HAP-1 (cell line): ENCODE data around the gene KCTD21.

Experiments
- DNase-seq, 2 experiments: peaks; one replicate each; pipeline ENCODE4 v3.0.0-alpha.2; 2016 to 2020; ENCODE audit warnings: low spot score in 2 of 2
- H3K27me3 ChIP-seq: fragments of 250-450 bp; sonication (Bioruptor Pico); 2 replicates; pipeline ENCODE4 v1.5.1; 2020; ENCODE audit warnings: low read depth, mild to moderate bottlenecking, moderate library complexity
- H3K36me3 ChIP-seq: fragments of 250-450 bp; sonication (Bioruptor Pico); replicated peaks from 2 replicates; pipeline ENCODE4 v1.5.1; 2020; ENCODE audit warnings: mild to moderate bottlenecking
- H3K4me1 ChIP-seq: fragments of 250-450 bp; sonication (Bioruptor Pico); 2 replicates; pipeline ENCODE4 v1.5.1; 2020; ENCODE audit warnings: mild to moderate bottlenecking
- H3K4me3 ChIP-seq: fragments of 250-450 bp; sonication (Bioruptor Pico); 2 replicates; pipeline ENCODE4 v1.5.1; 2020; ENCODE audit warnings: mild to moderate bottlenecking, moderate library complexity
- H3K9me3 ChIP-seq: fragments of 250-450 bp; sonication (Bioruptor Pico); 2 replicates; pipeline ENCODE4 v1.5.1; 2020; ENCODE audit warnings: mild to moderate bottlenecking, moderate library complexity
- in situ Hi-C: fragments of 300-500 bp; cut with MboI; formaldehyde crosslinking; loops from 3 replicates; pipeline ENCODE4 v1.14.3; 2020; ENCODE audit warnings: low sequenced_read_pairs, inconsistent platforms, mixed read lengths

Gene KCTD21

DNA sequence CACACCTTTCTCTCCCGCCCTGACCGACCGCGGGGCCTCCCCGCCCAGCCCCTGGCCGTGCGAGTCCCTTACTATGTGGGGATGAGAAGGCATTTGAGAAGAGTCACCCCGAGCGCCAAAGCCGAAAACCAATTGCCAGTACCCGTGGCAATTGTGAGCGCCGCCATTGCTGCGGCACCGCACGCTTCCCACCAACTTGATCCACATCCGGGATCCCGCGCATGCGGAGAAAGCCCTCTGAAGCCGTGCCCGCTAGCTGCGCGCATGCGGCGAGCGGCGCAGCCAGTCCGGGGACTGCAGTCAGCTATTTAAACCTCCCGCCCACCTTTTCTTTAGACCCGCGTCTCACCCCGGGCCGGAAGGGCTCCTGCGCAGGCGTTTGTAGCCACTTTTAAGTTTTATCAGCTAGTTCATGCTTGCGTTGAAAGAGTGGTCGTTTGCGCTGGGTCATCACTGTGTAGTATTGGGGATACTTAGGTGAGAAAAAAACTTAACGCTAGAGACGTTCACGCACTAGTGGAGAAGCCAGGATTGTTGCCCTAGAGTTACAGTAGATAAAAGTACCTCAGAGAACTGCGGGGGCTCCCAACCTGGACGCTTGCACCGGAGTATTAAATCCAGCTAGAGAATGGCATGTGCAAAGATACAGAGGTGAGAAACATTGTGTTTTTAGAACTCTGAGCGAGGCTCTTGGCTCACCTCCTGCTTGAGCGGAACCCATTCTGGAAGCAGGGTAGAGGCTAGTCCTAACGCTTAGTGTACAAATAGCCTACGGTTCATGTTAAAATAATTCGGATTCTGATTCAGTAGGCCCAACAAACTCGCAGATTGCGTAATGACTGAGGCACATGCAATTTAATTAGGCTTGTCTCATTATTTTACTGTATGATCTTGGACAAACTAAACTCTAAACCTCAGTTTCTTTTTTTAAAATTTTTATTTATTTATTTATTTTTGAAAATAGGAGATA lies 48.7 kb downstream of the KCTD21 start, which contains the start of gene ALG8:
TSS of gene ALG8 (minus strand) at position 205 of the 970 bp plus-strand sequence. CDS start at position 167, 38 bp downstream.
- in situ Hi-C loops: no loop called here
- Histone ChIP-seq H3K36me3 (peaks cover 7% of the 10 kb centered on the region), H3K9me3 (no peaks in the 10 kb centered on the region), H3K4me1 (peaks cover 18% of the 10 kb centered on the region), H3K27me3 (no peaks in the 10 kb centered on the region), H3K4me3 (peak within 1 kb of the TSS; percentile 53)
- peak; percentile 96 to 97 for DNase-seq

DNA sequence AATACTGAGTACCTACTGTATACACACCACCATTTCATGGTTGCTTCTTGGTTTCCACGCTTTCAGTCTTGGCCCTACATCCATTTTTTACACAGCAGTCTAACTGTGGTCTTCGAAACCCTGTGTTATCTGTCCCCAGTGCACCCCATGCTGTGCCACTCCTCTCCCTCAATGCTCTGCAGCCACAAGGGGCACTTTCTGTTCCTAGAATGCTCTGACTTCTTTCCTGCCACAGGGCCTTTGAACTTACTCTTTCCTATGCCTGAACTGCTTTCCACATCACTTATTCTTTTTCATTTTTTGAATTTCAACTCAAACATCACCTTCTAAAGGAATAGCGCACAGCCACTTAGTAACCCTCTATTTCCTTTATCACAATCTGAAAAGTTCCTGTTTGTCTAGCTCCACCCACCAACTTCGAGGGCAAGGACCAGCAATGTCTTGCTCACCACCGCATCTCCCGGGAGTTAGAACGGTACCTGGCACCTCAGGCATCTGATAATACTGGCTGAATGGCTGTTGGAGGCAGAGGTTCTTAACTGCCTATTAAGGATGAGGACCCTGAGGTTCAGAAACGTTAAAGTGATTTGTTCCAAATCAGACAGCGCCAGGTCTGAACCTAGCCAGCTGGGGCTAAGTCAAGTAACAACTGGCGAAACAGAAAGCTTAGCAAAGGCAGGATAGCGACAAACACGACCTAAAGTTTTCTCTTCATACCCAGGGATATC lies 49.6 kb downstream of the KCTD21 start:
- peak overlapping the region; percentile 53 for H3K4me3 ChIP-seq
- H3K9me3 ChIP-seq: no peaks in the 10 kb centered on the region
- peaks cover 13% of the 10 kb centered on the region for H3K36me3 ChIP-seq
- no peaks in the 10 kb centered on the region for H3K27me3 ChIP-seq
- in situ Hi-C loops: no loop called here
- peak; percentile 41 to 52 for DNase-seq
- peaks cover 18% of the 10 kb centered on the region for H3K4me1 ChIP-seq

DNA sequence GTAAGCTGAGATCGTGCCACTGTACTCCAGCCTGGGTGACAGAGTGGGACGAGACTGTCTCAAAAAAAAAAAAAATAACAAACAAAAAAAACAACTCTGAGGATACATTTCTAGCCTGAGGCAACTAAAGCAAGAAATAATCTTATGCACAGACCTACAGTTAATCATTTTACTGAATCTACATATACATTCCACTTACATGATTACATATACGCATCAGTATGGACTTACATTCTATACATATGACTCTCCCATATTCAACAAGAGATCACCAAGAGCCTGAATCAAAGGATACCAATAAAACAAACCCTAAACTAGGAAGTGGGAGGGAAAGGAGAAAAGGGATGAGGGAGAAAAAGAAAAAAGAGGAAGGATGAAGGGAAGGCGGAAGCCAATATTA lies 50.1 kb downstream of the KCTD21 start:
- peak in 1 of 2 experiments; percentile 32 for DNase-seq
- H3K36me3 ChIP-seq: peaks cover 13% of the 10 kb centered on the region
- in situ Hi-C loops: no loop called here
- H3K27me3 ChIP-seq: no peaks in the 10 kb centered on the region
- peaks cover 18% of the 10 kb centered on the region for H3K4me1 ChIP-seq
- no peaks in the 10 kb centered on the region for H3K9me3 ChIP-seq
- H3K4me3 ChIP-seq: no peak overlapping the region

DNA sequence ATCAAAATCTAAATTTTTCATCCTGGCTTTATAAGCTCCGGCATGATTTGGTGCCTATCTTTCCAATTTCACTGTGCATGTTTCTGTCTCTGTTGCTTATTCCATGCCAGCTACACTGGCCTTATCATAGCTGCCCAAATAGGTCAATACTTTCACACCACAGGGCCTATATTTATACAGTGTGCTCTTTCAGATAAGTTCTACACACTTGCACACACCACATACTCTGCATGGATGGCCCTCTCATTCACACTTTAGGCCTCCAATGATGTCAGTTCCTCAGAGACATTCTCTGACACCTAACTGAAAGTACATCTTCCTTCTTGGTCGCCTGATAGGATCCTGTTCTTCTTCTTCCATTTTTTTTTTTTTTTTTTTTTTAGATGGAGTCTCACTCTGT lies 56.0 kb downstream of the KCTD21 start:
- no peaks in the 10 kb centered on the region; the same call in 1 of the 2 replicates for H3K4me1 ChIP-seq
- H3K4me3 ChIP-seq: no peak overlapping the region
- no peak for DNase-seq
- in situ Hi-C loops: no loop called here
- no peaks in the 10 kb centered on the region for H3K27me3 ChIP-seq
- H3K9me3 ChIP-seq: no peaks in the 10 kb centered on the region
- H3K36me3 ChIP-seq: peaks cover 17% of the 10 kb centered on the region

DNA sequence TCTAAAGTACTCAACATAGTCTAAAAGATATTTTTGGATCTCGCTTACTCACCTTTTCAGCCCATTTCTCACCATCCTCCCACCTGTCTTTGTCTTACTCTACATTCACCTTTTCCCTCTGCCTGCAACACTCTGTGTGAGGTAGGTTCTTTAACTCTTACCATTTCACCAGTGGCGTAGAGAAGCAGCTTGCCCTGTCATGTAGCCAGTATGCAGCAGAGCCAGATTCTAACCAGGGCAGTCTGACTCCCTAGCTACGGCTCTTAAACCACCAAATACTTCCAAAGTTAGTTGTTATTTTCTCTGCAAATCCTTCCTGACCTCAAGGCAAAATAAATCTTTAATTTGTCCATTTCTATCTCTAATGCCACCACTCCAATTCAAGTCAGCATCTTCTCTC lies 56.5 kb downstream of the KCTD21 start:
- H3K4me1 ChIP-seq: peaks cover 2% of the 10 kb centered on the region
- no peak overlapping the region for H3K4me3 ChIP-seq
- no peaks in the 10 kb centered on the region for H3K27me3 ChIP-seq
- no peaks in the 10 kb centered on the region for H3K9me3 ChIP-seq
- DNase-seq: no peak
- peaks cover 17% of the 10 kb centered on the region for H3K36me3 ChIP-seq
- in situ Hi-C loops: no loop called here

DNA sequence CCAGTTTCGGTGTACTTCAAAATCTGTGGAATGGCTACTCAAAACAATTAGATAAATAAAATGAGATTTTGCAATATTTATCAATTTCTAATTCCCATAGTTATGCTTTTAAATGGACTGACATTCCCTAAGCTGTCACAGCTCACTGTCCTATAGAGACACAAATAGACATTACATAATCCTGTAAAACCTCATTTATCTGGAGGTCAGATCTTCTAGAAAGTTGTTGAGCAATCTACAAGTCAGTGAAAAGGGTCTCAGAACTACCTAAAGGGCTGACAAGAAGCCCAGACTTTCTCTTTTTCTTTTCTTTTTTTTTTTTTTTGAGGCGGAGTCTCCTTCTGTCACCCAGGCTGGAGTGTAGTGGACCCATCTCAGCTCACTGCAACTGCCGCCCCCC lies 61.0 kb downstream of the KCTD21 start:
- peaks cover 7% of the 10 kb centered on the region for H3K4me1 ChIP-seq
- peaks cover 18% of the 10 kb centered on the region for H3K36me3 ChIP-seq
- no peaks in the 10 kb centered on the region for H3K9me3 ChIP-seq
- in situ Hi-C loops: no loop called here
- no peak for DNase-seq
- H3K4me3 ChIP-seq: no peak overlapping the region
- H3K27me3 ChIP-seq: no peaks in the 10 kb centered on the region
